Aorta (tissue), 5 donors: Measurements from ENCODE around the gene SBNO2. TPM values are rescaled to one million over a fixed set of nuclear protein-coding genes. Genes with fewer than 3 reads are reported as not detected.
A peak's percentile ranks its signal among the peaks of the same experiment; 100 is the strongest.
"Not testable (repeated sequence)": the region's sequence is repeated elsewhere in the genome, so short reads cannot be mapped to it uniquely, and the experiment has no call there.

Experiments used
- ATAC-seq: fragments of 200-7000 bp; cut with Tn5 transposase; one replicate; pipeline ENCODE4 v1.9.1; 2022; ENCODE audit warnings: moderate library complexity; ENCODE audit not compliant: low FRiP score
- DNase-seq, 2 donors: peaks; one replicate each; pipeline ENCODE4 v3.0.0-alpha.2; 2020
- H3K27ac ChIP-seq, 2 donors: one replicate each; pipeline ENCODE4 v1.5.1; 2013; ENCODE audit warnings: low read length in 2 of 2, mild to moderate bottlenecking in 2 of 2, moderate library complexity in 2 of 2, control low read depth in 1 of 2, inconsistent platforms in 1 of 2, low read depth in 1 of 2
- H3K27me3 ChIP-seq, 2 donors: one replicate each; pipeline ENCODE4 v1.6.1; 2013; ENCODE audit warnings: control low read depth in 1 of 2, low read length in 1 of 2, mild to moderate bottlenecking in 1 of 2, moderate library complexity in 1 of 2; ENCODE audit not compliant: insufficient read depth in 2 of 2, control insufficient read depth in 1 of 2
- H3K36me3 ChIP-seq, 2 donors: one replicate each; pipeline ENCODE4 v1.6.1; 2013; ENCODE audit warnings: control low read depth in 1 of 2, low read length in 1 of 2, mild to moderate bottlenecking in 1 of 2; ENCODE audit not compliant: insufficient read depth in 2 of 2, control insufficient read depth in 1 of 2
- H3K4me1 ChIP-seq, 2 donors: one replicate each; pipeline ENCODE4 v1.6.1; 2013; ENCODE audit warnings: low read length in 2 of 2, control low read depth in 1 of 2, mild to moderate bottlenecking in 1 of 2, moderate library complexity in 1 of 2; ENCODE audit not compliant: insufficient read depth in 2 of 2, control insufficient read depth in 1 of 2
- H3K4me3 ChIP-seq, 2 donors: one replicate each; pipeline ENCODE4 v1.5.1; 2013; ENCODE audit warnings: low read length in 2 of 2, control low read depth in 1 of 2, mild to moderate bottlenecking in 1 of 2
- H3K9me3 ChIP-seq: one replicate; pipeline ENCODE4 v1.6.1; 2013; ENCODE audit warnings: mild to moderate bottlenecking, low read length; ENCODE audit not compliant: control insufficient read depth
- WGBS, 2 donors: extraction: QIAGEN DNeasy Blood & Tissue Kit; methylation state at CpG; one replicate each; pipeline ENCODE4 v1.1.7; 2013; 5-methylcytosine and 5-hydroxymethylcytosine counted together
- intact Hi-C, 2 donors: fragments of 100-400 bp; cut with DNase I; formaldehyde crosslinking; loops; one replicate each; pipeline versions ENCODE4 v1.14.2 to v1.15.0; 2022
- polyA plus RNA-seq, 2 donors: library from polyadenylated mRNA; stranded (reverse); fragments of 200-250 nt; gene quantifications; one replicate each; pipeline ENCODE4 v1.2.3, GENCODE V29; 2013
- total RNA-seq, 2 donors: library from RNA; stranded (reverse); fragmentation: NEBNext Ultra II Directional; extraction: Animal tissue kit (Norgen Biotek cat#: 25700); gene quantifications; one replicate each; pipeline ENCODE4 v1.2.1, GENCODE V29; 2021
- donor health status: healthy with polysubstance abuse.
- donor health status: Bipolar disorder and iron deficiency.
- donor health status: DM: no; HTN: no; CAD: no.
- donor health status: DM: no; HTN: no; CAD: no.
- donor health status: DM: yes; HTN: yes; CAD: no.

The SBNO2 gene
- total and polyA plus RNA-seq, 4 donors, result 11.0 to 165 (median 75.2) TPM

DNA sequence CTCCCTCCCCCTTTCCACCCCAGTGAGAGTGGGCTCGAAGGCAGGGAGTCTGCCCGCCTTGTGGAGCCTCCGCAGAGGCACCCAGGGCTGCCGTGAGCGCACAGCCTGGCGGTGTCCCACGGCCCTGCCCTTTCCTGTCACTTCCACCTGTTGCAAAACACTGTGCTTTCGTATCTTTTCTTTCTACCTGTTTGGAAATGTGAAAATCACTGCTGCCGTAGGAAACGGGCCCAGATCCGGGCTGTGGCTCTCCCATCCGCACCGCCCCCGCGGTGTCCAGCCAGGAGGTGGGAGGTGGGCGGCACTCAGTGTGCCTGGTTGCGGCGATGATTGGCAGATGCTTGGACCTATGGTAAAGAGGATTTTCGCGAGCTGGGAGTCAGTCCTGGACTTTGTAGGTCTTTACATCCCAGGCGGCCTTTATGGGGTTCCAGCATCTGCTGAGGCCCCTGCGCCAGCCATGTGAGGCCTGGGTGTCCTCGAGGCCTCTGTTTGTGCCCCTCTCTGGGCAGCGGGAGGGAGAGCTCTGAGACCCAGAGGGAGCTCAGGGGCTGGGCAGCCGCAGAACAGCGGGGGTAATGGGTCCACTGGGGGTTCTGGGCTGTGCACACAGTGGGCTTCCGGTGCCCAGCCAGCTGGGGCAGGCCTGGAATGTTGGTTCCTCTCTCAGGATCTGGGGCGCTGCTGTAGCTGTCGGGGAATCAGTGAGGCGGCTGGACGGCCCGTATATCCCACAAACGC, 37.6 kb upstream of the SBNO2 start:
- H3K9me3 ChIP-seq, result no peaks in the 10 kb centered on the region
- intact Hi-C loops, result no loop called here
- no peaks in the 10 kb centered on the region for H3K27me3 ChIP-seq
- no peak overlapping the region for H3K4me3 ChIP-seq
- no peak for DNase-seq
- ATAC-seq, result no peak
- H3K4me1 ChIP-seq, result no peaks in the 10 kb centered on the region
- no peak overlapping the region for H3K27ac ChIP-seq
- 78 to 83% methylated on average over 31 to 33 of the region's 33 CpGs for WGBS, 2 donors
- no peaks in the 10 kb centered on the region for H3K36me3 ChIP-seq

DNA sequence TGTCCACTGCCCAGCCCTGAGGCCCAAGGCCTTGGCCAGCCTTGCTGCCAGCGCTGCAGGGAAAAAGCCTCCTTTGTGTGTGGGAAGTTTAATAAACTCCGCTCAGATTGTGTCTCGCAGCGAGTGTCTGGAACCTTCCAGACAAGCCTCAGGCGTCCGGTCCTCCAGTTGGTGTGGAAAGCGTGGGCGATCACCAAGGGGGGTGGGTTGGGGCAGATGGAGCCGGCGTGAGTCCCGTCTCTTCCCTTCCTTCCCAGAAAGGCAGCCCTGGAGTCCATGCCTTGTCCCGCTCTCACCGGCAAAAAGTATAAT, 36.1 kb upstream of the SBNO2 start:
- H3K4me1 ChIP-seq, result no peaks in the 10 kb centered on the region
- no peaks in the 10 kb centered on the region for H3K36me3 ChIP-seq
- H3K4me3 ChIP-seq, result no peak overlapping the region
- DNase-seq (no peak), ATAC-seq (no peak)
- 91 to 92% methylated on average over 13 of the region's 13 CpGs for WGBS, 2 donors
- no peak overlapping the region for H3K27ac ChIP-seq
- H3K27me3 ChIP-seq, result no peaks in the 10 kb centered on the region
- no peaks in the 10 kb centered on the region for H3K9me3 ChIP-seq
- intact Hi-C loops, result no loop called here

DNA sequence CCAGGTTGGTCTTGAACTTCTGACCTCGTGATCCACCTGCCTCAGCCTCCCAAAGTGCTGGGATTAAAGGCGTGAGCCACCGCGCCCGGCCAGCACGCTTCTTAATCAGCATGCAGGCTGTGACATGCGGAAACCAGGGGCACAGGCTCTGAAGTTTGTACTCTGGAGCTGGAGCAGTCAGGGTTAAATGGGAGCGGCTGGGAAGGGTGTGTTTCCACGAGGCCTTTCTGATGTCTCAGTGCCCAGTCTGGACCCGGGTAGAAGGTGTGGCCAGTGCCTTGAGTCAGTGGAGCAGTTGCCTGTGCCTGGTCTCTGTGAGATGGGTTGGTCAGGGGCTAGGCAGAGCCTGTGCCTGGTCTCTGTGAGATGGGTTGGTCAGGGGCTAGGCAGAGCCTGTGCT, 34.8 kb upstream of the SBNO2 start:
- H3K4me3 ChIP-seq, DNase-seq, H3K27ac ChIP-seq: not testable (repeated sequence)

DNA sequence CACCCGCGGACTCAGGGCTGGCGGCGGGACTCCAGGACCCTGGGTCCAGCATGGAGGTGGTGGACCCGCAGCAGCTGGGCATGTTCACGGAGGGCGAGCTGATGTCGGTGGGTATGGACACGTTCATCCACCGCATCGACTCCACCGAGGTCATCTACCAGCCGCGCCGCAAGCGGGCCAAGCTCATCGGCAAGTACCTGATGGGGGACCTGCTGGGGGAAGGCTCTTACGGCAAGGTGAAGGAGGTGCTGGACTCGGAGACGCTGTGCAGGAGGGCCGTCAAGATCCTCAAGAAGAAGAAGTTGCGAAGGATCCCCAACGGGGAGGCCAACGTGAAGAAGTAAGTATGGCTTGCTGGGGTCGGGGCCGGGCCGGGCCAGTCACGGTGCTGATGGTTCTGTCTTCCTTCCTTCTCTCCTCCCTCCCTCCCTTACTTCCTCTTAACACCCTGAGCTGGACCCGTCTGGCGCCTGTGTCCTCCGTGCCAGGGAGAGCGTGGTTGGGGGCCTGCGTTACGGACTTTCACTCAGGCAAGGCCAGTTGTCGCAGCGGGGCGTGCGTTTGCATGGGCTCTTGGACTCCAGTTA, 32.9 kb upstream of the SBNO2 start:
- H3K27me3 ChIP-seq, result no peaks in the 10 kb centered on the region
- DNase-seq (no peak), ATAC-seq (peak; percentile 46)
- intact Hi-C loops, result no loop called here
- peak overlapping the region; percentile 12 to 45 for H3K27ac ChIP-seq
- no peaks in the 10 kb centered on the region for H3K9me3 ChIP-seq
- H3K36me3 ChIP-seq, result no peaks in the 10 kb centered on the region
- WGBS, 2 donors, result 1% methylated on average over 37 to 38 of the region's 38 CpGs
- peak overlapping the region; percentile 91 to 96 for H3K4me3 ChIP-seq
- no peaks in the 10 kb centered on the region for H3K4me1 ChIP-seq

More for the DNA sequence above, 34.8 kb upstream of the SBNO2 start:
- 71 to 76% methylated on average over 10 of the region's 10 CpGs for WGBS, 2 donors
- H3K36me3 ChIP-seq, H3K4me1 ChIP-seq, H3K9me3 ChIP-seq, H3K27me3 ChIP-seq, ATAC-seq, intact Hi-C loops: not testable (repeated sequence)

DNA sequence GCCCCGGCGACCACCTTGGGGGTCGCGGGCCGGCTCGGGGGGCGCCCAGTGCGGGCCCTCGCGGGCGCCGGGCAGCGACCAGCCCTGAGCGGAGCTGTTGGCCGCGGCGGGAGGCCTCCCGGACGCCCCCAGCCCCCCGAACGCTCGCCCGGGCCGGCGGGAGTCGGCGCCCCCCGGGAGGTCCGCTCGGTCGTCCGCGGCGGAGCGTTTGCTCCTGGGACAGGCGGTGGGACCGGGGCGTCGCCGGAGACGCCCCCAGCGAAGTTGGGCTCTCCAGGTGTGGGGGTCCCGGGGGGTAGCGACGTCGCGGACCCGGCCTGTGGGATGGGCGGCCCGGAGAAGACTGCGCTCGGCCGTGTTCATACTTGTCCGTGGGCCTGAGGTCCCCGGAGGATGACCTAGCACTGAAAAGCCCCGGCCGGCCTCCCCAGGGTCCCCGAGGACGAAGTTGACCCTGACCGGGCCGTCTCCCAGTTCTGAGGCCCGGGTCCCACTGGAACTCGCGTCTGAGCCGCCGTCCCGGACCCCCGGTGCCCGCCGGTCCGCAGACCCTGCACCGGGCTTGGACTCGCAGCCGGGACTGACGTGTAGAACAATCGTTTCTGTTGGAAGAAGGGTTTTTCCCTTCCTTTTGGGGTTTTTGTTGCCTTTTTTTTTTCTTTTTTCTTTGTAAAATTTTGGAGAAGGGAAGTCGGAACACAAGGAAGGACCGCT, 32.2 kb upstream of the SBNO2 start:
- 0% methylated on average over 60 to 78 of the region's 78 CpGs for WGBS, 2 donors
- Histone ChIP-seq H3K9me3 (no peaks in the 10 kb centered on the region), H3K36me3 (no peaks in the 10 kb centered on the region), H3K4me3 (peak overlapping the region; percentile 91 to 96), H3K27me3 (no peaks in the 10 kb centered on the region), H3K27ac (peak overlapping the region; percentile 32 to 45), H3K4me1 (no peaks in the 10 kb centered on the region)
- ATAC-seq (no peak), DNase-seq (no peak)
- intact Hi-C loops, result no loop called here

DNA sequence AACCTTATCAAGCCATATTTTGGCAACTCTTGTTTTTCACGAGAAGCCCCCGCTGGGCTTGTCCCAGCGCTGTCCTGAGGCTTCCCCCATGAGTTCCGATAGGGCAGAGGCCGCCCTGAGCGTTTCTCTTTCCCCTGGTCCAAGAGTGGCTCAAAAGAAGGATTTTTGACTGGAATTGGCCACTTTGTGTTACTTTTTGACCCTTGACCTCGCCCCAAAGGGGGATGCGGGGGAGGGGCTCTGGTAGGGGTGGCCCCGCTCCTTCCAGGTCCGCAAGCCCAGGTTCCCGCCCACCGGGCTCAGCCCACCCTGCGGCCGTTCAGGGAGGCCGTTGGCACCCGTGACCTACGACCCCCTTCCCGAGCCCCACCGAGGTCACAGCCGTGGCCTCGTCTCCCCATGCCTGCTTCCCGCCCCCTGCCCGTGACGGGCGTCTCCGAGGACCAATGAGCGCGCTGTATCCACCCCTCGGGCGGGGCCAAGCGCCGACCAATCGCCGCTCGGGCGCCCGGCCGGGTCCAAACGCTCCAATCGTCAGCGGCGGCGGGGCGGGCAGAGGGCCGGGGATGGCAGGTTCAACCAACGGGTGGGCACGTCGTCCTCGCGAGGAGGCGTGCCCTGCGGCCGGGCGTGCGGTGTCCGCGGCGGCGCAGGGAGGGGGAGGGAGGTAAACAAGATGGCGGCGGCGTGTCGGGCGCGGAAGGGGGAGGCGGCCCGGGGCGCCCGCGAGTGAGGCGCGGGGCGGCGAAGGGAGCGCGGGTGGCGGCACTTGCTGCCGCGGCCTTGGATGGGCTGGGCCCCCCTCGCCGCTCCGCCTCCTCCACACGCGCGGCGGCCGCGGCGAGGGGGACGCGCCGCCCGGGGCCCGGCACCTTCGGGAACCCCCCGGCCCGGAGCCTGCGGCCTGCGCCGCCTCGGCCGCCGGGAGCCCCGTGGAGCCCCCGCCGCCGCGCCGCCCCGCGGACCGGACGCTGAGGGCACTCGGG, 31.3 kb upstream of the SBNO2 start, which contains the start of gene STK11:
TSS of gene STK11 (plus strand) at position 665 of the 986 bp plus-strand sequence. CDS start 1,136 bp downstream, outside the sequence.
- Histone ChIP-seq H3K27me3 (no peaks in the 10 kb centered on the region), H3K9me3 (no peaks in the 10 kb centered on the region), H3K27ac (peak within 1 kb of the TSS; percentile 32 to 35), H3K4me3 (peak within 1 kb of the TSS; percentile 91 to 96), H3K4me1 (no peaks in the 10 kb centered on the region), H3K36me3 (no peaks in the 10 kb centered on the region)
- peak; percentile 99 to 100 for DNase-seq
- peak; percentile 96 for ATAC-seq
- 3 to 5% methylated on average over 68 to 114 of the region's 114 CpGs for WGBS, 2 donors
- intact Hi-C loops, result no loop called here

DNA sequence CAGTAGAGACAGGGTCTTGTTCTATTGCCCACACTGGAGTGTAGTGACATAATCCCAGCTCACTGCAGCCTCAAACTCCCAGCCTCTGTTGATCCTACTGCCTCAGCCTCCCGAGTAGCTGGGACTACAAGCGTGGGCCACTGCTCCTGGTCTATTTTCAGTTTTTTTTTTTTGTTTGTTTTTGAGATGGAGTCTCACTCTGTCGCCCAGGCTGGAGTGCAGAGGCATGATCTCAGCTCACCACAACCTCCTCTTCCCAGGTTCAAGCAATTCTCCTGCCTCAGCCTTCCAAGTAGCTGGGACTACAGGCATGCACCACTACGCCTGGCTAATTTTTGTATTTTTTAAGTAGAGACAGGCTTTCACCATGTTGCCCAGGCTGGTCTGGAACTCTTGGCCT, 26.5 kb upstream of the SBNO2 start:
- H3K27me3 ChIP-seq, H3K4me1 ChIP-seq, H3K4me3 ChIP-seq, H3K36me3 ChIP-seq, DNase-seq, ATAC-seq, H3K27ac ChIP-seq, intact Hi-C loops, H3K9me3 ChIP-seq: not testable (repeated sequence)
- WGBS, 2 donors, result 82 to 86% methylated on average over 4 of the region's 4 CpGs

DNA sequence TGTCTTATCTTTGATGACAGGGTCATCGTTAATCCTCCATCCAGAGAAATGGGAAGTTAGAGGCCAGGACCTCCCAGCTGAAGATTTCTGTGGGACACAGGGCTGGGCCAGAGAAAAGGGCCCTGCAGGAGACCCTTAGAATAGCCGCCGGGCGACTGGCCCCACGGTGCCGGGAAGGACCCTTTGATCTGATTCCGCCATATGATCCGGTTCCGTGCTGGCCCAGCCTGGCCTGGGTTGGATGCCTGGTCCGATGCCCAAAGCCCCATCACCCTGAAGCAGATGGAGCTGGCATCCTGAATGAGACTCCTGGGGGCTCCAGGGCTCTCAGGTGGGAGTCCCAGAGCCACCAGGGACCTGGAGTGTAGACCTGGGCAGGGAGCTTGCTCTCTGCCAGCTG, 25.5 kb upstream of the SBNO2 start:
- ATAC-seq, result no peak
- Histone ChIP-seq H3K4me3 (no peak overlapping the region), H3K4me1 (no peaks in the 10 kb centered on the region), H3K27me3 (no peaks in the 10 kb centered on the region), H3K36me3 (no peaks in the 10 kb centered on the region), H3K27ac (no peak overlapping the region), H3K9me3 (no peaks in the 10 kb centered on the region)
- no peak for DNase-seq
- intact Hi-C loops, result no loop called here
- WGBS, 2 donors, result 88 to 95% methylated on average over 10 of the region's 10 CpGs
